BLaER1 (cell line): Measurements from ENCODE around the gene STX1A.
"Not testable (repeated sequence)": the region's sequence is repeated elsewhere in the genome, so short reads cannot be mapped to it uniquely, and the experiment has no call there.

ENCODE experiments used
- H3K27ac ChIP-seq: shearing (Covaris generic); formaldehyde crosslinking; 2 replicates; pipeline ENCODE4 v1.8.1; 2022
- H3K27me3 ChIP-seq: shearing (Covaris generic); formaldehyde crosslinking; 2 replicates; pipeline ENCODE4 v1.8.1; 2022
- H3K36me3 ChIP-seq: shearing (Covaris generic); formaldehyde crosslinking; 2 replicates; pipeline ENCODE4 v1.8.1; 2022
- H3K4me1 ChIP-seq: shearing (Covaris generic); formaldehyde crosslinking; 2 replicates; pipeline ENCODE4 v1.8.1; 2022
- H3K4me2 ChIP-seq: shearing (Covaris generic); formaldehyde crosslinking; 2 replicates; pipeline ENCODE4 v1.8.1; 2022
- H3K4me3 ChIP-seq: shearing (Covaris generic); formaldehyde crosslinking; 2 replicates; pipeline ENCODE4 v1.8.1; 2022
- H3K9ac ChIP-seq: shearing (Covaris generic); formaldehyde crosslinking; 2 replicates; pipeline ENCODE4 v1.8.1; 2022
- H3K9me3 ChIP-seq: shearing (Covaris generic); formaldehyde crosslinking; 2 replicates; pipeline ENCODE4 v1.8.1; 2022
- H4K20me1 ChIP-seq: shearing (Covaris generic); formaldehyde crosslinking; 2 replicates; pipeline ENCODE4 v1.8.1; 2022
- Cebpa-rat ChIP-seq: shearing (Covaris generic); IDR thresholded peaks from 2 replicates; pipeline ENCODE4 v1.8.1; 2022

STX1A gene

DNA sequence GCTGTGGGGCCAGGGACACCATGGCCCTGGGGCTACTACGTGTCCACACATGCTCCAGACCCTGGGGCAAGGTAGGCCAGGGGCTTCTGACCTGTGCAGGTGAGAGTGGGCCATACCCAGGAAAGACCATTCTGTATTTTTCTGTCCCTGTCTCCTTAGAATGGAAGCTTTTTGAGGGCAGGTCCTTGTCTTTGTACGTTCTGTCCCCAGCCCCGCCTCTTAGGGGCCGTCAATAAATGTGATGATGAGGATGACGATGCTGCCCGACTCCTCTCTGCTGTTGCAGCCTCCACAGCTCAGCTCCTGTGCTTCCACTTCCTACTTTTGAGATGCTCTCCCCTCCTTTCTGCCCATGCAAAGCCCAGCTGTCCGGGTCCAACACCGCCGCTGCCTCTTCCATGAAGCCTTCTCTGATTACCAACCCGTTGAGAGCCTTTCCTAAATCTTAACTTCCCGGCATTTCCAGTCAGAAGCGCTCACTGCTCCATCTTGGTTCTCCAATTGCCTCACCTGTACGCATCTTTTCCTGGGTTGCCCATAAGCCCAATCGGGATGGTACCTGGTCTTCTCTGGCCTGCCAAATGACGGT, 47.5 kb downstream of the STX1A start:
- Histone ChIP-seq H3K36me3 (peaks cover 11% of the 10 kb centered on the region), H3K4me2 (no peak overlapping the region), H4K20me1 (peaks cover 54% of the 10 kb centered on the region), H3K9me3 (no peaks in the 10 kb centered on the region), H3K27ac (no peak overlapping the region), H3K4me3 (no peak overlapping the region), H3K27me3 (no peaks in the 10 kb centered on the region), H3K9ac (no peak overlapping the region), H3K4me1 (peaks cover 20% of the 10 kb centered on the region)
- TF ChIP-seq Cebpa-rat, result no peak

DNA sequence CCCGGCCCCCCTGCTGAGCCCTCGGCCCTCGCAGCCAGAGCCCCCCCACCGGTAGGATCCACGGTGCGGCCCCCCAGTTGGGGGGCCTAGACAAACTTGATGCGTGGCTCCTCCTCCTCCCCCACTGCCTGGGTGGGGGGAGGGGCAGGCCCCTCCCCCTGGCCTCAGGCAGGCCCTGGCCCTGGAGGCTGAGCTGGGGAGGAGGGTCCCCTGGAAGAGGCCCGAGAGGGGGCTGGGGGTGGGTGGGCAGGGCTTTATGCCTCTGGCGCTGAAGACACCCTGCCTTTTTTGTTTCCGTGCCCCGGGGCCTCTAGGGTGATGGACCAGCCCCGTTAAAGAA, 48.2 kb downstream of the STX1A start:
- peaks cover 20% of the 10 kb centered on the region for H3K4me1 ChIP-seq
- 0 out of 2 replicates have a peak, but pooled peaks cover 3% of the 10 kb centered on the region for H3K27me3 ChIP-seq
- no peak overlapping the region for H3K4me3 ChIP-seq
- H4K20me1 ChIP-seq, result peaks cover 47% of the 10 kb centered on the region
- H3K9me3 ChIP-seq, result no peaks in the 10 kb centered on the region
- H3K36me3 ChIP-seq, result peaks cover 10% of the 10 kb centered on the region
- H3K27ac ChIP-seq, result no peak overlapping the region
- H3K9ac ChIP-seq, result no peak overlapping the region
- no peak overlapping the region for H3K4me2 ChIP-seq
- TF ChIP-seq Cebpa-rat, result no peak

DNA sequence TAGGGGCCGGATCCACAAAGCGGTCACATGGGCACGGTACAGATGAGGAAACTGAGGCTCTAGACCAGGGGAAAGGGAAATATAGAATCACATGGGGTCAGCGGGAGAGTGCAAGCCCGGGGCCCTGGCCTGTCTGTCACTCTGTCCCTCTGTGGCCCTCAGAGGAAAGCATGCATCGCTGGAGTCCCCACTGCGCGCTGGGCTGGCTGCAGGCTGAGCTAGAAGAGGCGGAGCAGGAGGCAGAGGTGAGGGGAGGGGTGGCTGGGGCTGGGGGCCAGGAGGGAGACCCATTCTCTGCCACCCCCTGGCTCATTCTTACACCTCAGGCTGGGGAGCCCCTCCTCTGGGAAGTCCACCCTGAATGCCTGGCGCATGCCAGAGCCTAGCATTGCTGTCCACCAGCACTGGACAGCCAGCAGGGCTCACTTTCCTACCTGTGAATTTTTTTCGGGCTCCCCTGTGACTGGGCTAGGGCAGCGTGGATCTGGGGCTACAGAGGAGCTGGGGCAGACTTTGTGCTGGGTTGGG, 49.5 kb downstream of the STX1A start:
- Histone ChIP-seq H3K27ac (no peak overlapping the region), H3K9ac (no peak overlapping the region), H3K4me2 (0 out of 2 replicates have a peak overlapping the region, but pooled peaks have one; percentile 96), H3K36me3 (peaks cover 10% of the 10 kb centered on the region), H3K9me3 (no peaks in the 10 kb centered on the region), H4K20me1 (peaks cover 34% of the 10 kb centered on the region), H3K27me3 (0 out of 2 replicates have a peak, but pooled peaks cover 8% of the 10 kb centered on the region), H3K4me1 (peaks cover 20% of the 10 kb centered on the region), H3K4me3 (no peak overlapping the region)
- TF ChIP-seq Cebpa-rat, result no peak

DNA sequence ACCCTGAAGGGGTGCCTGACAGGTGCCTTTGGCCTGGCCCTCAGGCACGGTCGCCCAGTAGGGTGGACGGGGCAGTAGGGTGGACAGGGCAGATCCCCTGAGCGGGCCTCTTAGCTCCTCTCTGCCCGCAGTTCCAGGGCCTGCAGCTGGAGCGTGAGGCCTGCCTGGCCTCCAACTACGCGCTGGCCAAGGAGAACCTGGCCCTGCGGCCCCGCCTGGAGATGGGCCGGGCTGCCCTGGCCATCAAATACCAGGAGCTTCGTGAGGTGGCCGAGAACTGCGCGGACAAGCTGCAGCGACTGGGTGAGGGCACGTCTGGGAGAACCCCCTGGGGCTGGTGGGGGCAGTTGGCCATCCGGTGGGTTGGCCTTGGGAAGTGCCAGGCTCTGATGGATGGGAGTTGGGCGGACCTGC, 50.2 kb downstream of the STX1A start:
- no peak for TF ChIP-seq Cebpa-rat
- Histone ChIP-seq H3K27ac (no peak overlapping the region), H3K4me1 (peaks cover 20% of the 10 kb centered on the region), H3K36me3 (peaks cover 10% of the 10 kb centered on the region), H3K4me2 (peak overlapping the region; percentile 96), H3K27me3 (0 out of 2 replicates have a peak, but pooled peaks cover 8% of the 10 kb centered on the region), H4K20me1 (peaks cover 29% of the 10 kb centered on the region), H3K9ac (peak overlapping the region; percentile 90; the same call in 1 of the 2 replicates), H3K4me3 (peak overlapping the region; percentile 91), H3K9me3 (no peaks in the 10 kb centered on the region)

DNA sequence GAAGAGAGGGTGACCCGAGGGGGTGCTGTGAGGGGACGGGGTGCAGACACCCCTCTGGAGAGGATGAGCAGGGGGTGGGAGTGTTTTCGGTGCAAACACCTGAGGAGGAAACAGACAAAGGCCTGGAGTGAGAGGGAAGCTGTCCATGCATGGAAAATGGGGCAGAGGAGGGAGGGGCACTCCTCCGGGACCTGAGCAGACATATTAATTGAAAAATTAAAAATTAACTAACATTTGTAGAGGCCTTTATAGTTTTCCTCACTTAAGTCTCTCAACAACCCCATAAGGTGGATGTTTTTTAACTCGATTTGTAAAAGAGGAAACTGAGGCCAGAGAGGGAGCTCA, 50.6 kb downstream of the STX1A start:
- H3K27ac ChIP-seq, result peak overlapping the region; percentile 87; the same call in 1 of the 2 replicates
- peaks cover 29% of the 10 kb centered on the region for H4K20me1 ChIP-seq
- peaks cover 10% of the 10 kb centered on the region for H3K36me3 ChIP-seq
- H3K9me3 ChIP-seq, result no peaks in the 10 kb centered on the region
- peak overlapping the region; percentile 96 for H3K4me2 ChIP-seq
- TF ChIP-seq Cebpa-rat, result no peak
- peaks cover 20% of the 10 kb centered on the region for H3K4me1 ChIP-seq
- 0 out of 2 replicates have a peak, but pooled peaks cover 8% of the 10 kb centered on the region for H3K27me3 ChIP-seq
- peak overlapping the region; percentile 90 for H3K9ac ChIP-seq
- H3K4me3 ChIP-seq, result peak overlapping the region; percentile 91

GRCh38 chr7:73668103-73668885, 51.2 kb downstream of the STX1A start:
- Histone ChIP-seq H3K4me1 (peaks cover 20% of the 10 kb centered on the region), H3K4me2 (peak overlapping the region; percentile 96), H3K4me3 (peak overlapping the region; percentile 91), H3K27ac (peak overlapping the region; percentile 87), H3K9me3 (peaks cover 4% of the 10 kb centered on the region), H3K36me3 (peaks cover 10% of the 10 kb centered on the region), H4K20me1 (peaks cover 23% of the 10 kb centered on the region), H3K9ac (peak overlapping the region; percentile 90), H3K27me3 (0 out of 2 replicates have a peak, but pooled peaks cover 8% of the 10 kb centered on the region)
- TF ChIP-seq Cebpa-rat, result no peak

GRCh38 chr7:73667344-73668102, 51.9 kb downstream of the STX1A start, which contains the start of gene VPS37D:
Gene VPS37D, plus strand, starts transcription at chr7:73667831. Its CDS starts 128 bp downstream, at chr7:73667959.
- no peak for TF ChIP-seq Cebpa-rat
- peaks cover 11% of the 10 kb centered on the region for H3K9me3 ChIP-seq
- peak within 1 kb of the TSS; percentile 87 for H3K27ac ChIP-seq
- H3K4me3 ChIP-seq, result peak within 1 kb of the TSS; percentile 91
- H3K27me3 ChIP-seq, result 0 out of 2 replicates have a peak, but pooled peaks cover 8% of the 10 kb centered on the region
- peak within 1 kb of the TSS; percentile 96 for H3K4me2 ChIP-seq
- peak within 1 kb of the TSS; percentile 90 for H3K9ac ChIP-seq
- H4K20me1 ChIP-seq, result peaks cover 20% of the 10 kb centered on the region
- peaks cover 20% of the 10 kb centered on the region for H3K4me1 ChIP-seq
- H3K36me3 ChIP-seq, result peaks cover 10% of the 10 kb centered on the region

- no peak overlapping the region for H3K4me2 ChIP-seq
- H3K9ac ChIP-seq, result no peak overlapping the region
- no peaks in the 10 kb centered on the region for H3K36me3 ChIP-seq
- H3K27me3 ChIP-seq, result 0 out of 2 replicates have a peak, but pooled peaks cover 8% of the 10 kb centered on the region
- H3K4me3 ChIP-seq, result no peak overlapping the region
- H3K4me1 ChIP-seq, result no peaks in the 10 kb centered on the region
- TF ChIP-seq Cebpa-rat, result no peak
- H4K20me1 ChIP-seq, result no peaks in the 10 kb centered on the region
- H3K9me3 ChIP-seq, result peaks cover 15% of the 10 kb centered on the region
- H3K27ac ChIP-seq, result no peak overlapping the region
Measured at GRCh38 chr7:73663033-73663432, 56.4 kb downstream of the STX1A start.

GRCh38 chr7:73660594-73660993, 58.9 kb downstream of the STX1A start:
- not testable (repeated sequence) for H3K4me3 ChIP-seq, H3K4me2 ChIP-seq, H3K36me3 ChIP-seq, H3K4me1 ChIP-seq, H3K9ac ChIP-seq, H3K27me3 ChIP-seq, H4K20me1 ChIP-seq, H3K27ac ChIP-seq
- H3K9me3 ChIP-seq, result peaks cover 15% of the 10 kb centered on the region
